Subcutaneous abdominal adipose tissue (tissue), 5 donors: ENCODE data around the gene ATP2A3.
A peak's percentile ranks its signal among the peaks of the same experiment; 100 is the strongest.

Experiments used
- H3K27ac ChIP-seq: one replicate; pipeline ENCODE4 v1.7.0; 2013; ENCODE audit warnings: low read depth, mild to moderate bottlenecking, inconsistent platforms, low read length, moderate library complexity
- H3K27me3 ChIP-seq, 5 donors: one replicate each; pipeline ENCODE4 v1.7.0; 2013; ENCODE audit warnings: low read length in 5 of 5, inconsistent platforms in 1 of 5; ENCODE audit not compliant: control insufficient read depth in 5 of 5, insufficient read depth in 4 of 5
- H3K36me3 ChIP-seq, 5 donors: one replicate each; pipeline ENCODE4 v1.7.0; 2013; ENCODE audit warnings: low read length in 5 of 5; ENCODE audit not compliant: control insufficient read depth in 5 of 5, insufficient read depth in 5 of 5
- H3K4me1 ChIP-seq, 5 donors: one replicate each; pipeline ENCODE4 v1.7.0; 2013; ENCODE audit warnings: low read length in 5 of 5, mild to moderate bottlenecking in 3 of 5, moderate library complexity in 1 of 5; ENCODE audit not compliant: control insufficient read depth in 5 of 5, insufficient read depth in 5 of 5
- H3K4me3 ChIP-seq, 5 donors: one replicate each; pipeline ENCODE4 v1.7.0; 2013; ENCODE audit warnings: low read length in 5 of 5, low read depth in 1 of 5
- H3K9ac ChIP-seq, 5 donors: one replicate each; pipeline ENCODE4 v1.7.0; 2013; ENCODE audit warnings: low read length in 5 of 5, mild to moderate bottlenecking in 4 of 5, moderate library complexity in 3 of 5
- H3K9me3 ChIP-seq, 5 donors: one replicate each; pipeline ENCODE4 v1.7.0; 2013; ENCODE audit warnings: low read length in 5 of 5; ENCODE audit not compliant: control insufficient read depth in 5 of 5
- donor health status: healthy.
- donor health status: healthy.
- donor health status: healthy.
- donor health status: healthy.
- donor health status: healthy.

Gene ATP2A3

GRCh38 chr17:3917391-3917931, 46.8 kb downstream of the ATP2A3 start:
- Histone ChIP-seq H3K36me3 (no peaks in the 10 kb centered on the region), H3K27ac (no peak overlapping the region), H3K27me3 (peaks cover 0 to 6% (median 0%) of the 10 kb centered on the region in 5 donors), H3K9me3 (no peaks in the 10 kb centered on the region), H3K9ac (no peak overlapping the region), H3K4me1 (peaks cover 0 to 28% (median 9%) of the 10 kb centered on the region in 5 donors), H3K4me3 (no peak overlapping the region)

GRCh38 chr17:3916825-3917224, 47.4 kb downstream of the ATP2A3 start:
- Histone ChIP-seq H3K9me3 (peaks cover 0 to 1% (median 0%) of the 10 kb centered on the region in 5 donors), H3K4me3 (no peak overlapping the region), H3K4me1 (peaks cover 0 to 29% (median 9%) of the 10 kb centered on the region in 5 donors), H3K36me3 (no peaks in the 10 kb centered on the region), H3K27me3 (peaks cover 0 to 6% (median 0%) of the 10 kb centered on the region in 5 donors), H3K27ac (no peak overlapping the region), H3K9ac (no peak overlapping the region)

GRCh38 chr17:3915995-3916696, 48.1 kb downstream of the ATP2A3 start, which contains the start of gene P2RX1:
Gene P2RX1 (minus strand): TSS chr17:3916465. CDS start chr17:3916225, 240 bp downstream.
- Histone ChIP-seq H3K4me1 (peaks cover 0 to 35% (median 9%) of the 10 kb centered on the region in 5 donors), H3K36me3 (no peaks in the 10 kb centered on the region), H3K9ac (no peak within 1 kb of the TSS), H3K9me3 (peaks cover 0 to 2% (median 0%) of the 10 kb centered on the region in 5 donors), H3K27ac (no peak within 1 kb of the TSS), H3K27me3 (peaks cover 0 to 8% (median 0%) of the 10 kb centered on the region in 5 donors), H3K4me3 (peak within 1 kb of the TSS in 2 of 5 donors; percentile 16 to 26)

DNA sequence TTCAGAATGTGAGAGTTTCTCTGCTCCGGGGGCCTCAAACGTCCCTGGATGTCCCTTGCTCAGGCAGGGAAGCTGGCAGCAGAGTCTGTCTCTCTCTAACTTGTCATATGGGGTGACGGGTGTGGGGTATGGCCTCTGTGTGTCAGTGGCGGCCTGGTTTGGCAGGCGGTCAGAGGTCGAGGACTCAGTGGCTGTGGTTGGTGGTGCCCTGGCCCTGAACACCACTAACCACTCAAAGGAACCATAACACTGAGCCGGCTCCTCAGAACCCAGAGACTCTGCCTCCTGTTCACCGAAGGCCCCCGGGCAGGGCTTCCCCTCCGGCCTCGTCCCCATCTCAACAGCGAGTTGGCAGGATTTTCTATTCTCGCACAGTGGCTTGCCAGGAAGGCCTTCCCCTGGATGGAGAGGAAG, 48.6 kb downstream of the ATP2A3 start:
- Histone ChIP-seq H3K4me3 (peak overlapping the region in 1 of 5 donors; percentile 26), H3K27ac (no peak overlapping the region), H3K4me1 (peaks cover 0 to 37% (median 9%) of the 10 kb centered on the region in 5 donors), H3K36me3 (no peaks in the 10 kb centered on the region), H3K27me3 (peaks cover 0 to 8% (median 0%) of the 10 kb centered on the region in 5 donors), H3K9ac (no peak overlapping the region), H3K9me3 (peaks cover 0 to 2% (median 0%) of the 10 kb centered on the region in 5 donors)

DNA sequence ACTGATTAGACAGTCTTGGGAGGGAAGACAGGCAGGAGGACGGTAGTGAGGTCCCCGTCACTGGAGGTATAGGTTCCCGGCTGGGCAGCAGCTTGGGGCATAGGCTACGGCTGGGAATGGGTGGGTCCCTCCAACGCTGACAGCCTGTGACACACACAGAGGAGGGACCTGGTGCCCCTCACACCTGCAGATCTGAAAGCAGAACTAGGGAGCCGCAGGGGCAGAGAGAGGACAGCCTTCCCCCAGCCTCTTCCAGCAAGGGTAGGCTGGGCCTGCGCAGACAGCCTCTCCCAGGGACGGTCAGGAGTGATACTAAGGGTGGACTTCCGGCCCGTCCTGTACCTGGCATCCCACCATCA, 49.9 kb downstream of the ATP2A3 start:
- H3K4me1 ChIP-seq = peaks cover 0 to 37% (median 9%) of the 10 kb centered on the region in 5 donors
- H3K9me3 ChIP-seq = peaks cover 0 to 2% (median 0%) of the 10 kb centered on the region in 5 donors
- peak overlapping the region in 1 of 5 donors; percentile 2 for H3K4me3 ChIP-seq
- H3K9ac ChIP-seq = no peak overlapping the region
- H3K27ac ChIP-seq = no peak overlapping the region
- H3K36me3 ChIP-seq = no peaks in the 10 kb centered on the region
- H3K27me3 ChIP-seq = peaks cover 0 to 8% (median 0%) of the 10 kb centered on the region in 5 donors

- Histone ChIP-seq H3K4me1 (peaks cover 0 to 37% (median 9%) of the 10 kb centered on the region in 5 donors), H3K9ac (no peak overlapping the region), H3K27me3 (peaks cover 0 to 8% (median 0%) of the 10 kb centered on the region in 5 donors), H3K36me3 (no peaks in the 10 kb centered on the region), H3K9me3 (peaks cover 0 to 2% (median 0%) of the 10 kb centered on the region in 5 donors), H3K27ac (no peak overlapping the region), H3K4me3 (no peak overlapping the region)
Measured at GRCh38 chr17:3913531-3914311, 50.5 kb downstream of the ATP2A3 start.

GRCh38 chr17:3912827-3913226, 51.4 kb downstream of the ATP2A3 start:
- Histone ChIP-seq H3K9ac (no peak overlapping the region), H3K9me3 (peaks cover 0 to 2% (median 0%) of the 10 kb centered on the region in 5 donors), H3K4me3 (no peak overlapping the region), H3K4me1 (peaks cover 0 to 37% (median 9%) of the 10 kb centered on the region in 5 donors), H3K27me3 (peaks cover 0 to 8% (median 0%) of the 10 kb centered on the region in 5 donors), H3K27ac (no peak overlapping the region), H3K36me3 (no peaks in the 10 kb centered on the region)

GRCh38 chr17:3911271-3912053, 52.8 kb downstream of the ATP2A3 start:
- no peak overlapping the region for H3K9ac ChIP-seq
- H3K36me3 ChIP-seq = no peaks in the 10 kb centered on the region
- no peak overlapping the region for H3K27ac ChIP-seq
- H3K4me1 ChIP-seq = peaks cover 0 to 25% (median 4%) of the 10 kb centered on the region in 5 donors
- H3K9me3 ChIP-seq = peaks cover 0 to 2% (median 0%) of the 10 kb centered on the region in 5 donors
- H3K4me3 ChIP-seq = no peak overlapping the region
- H3K27me3 ChIP-seq = peaks cover 0 to 2% (median 0%) of the 10 kb centered on the region in 5 donors

- Histone ChIP-seq H3K27me3 (peaks cover 0 to 2% (median 0%) of the 10 kb centered on the region in 5 donors), H3K9me3 (peaks cover 0 to 2% (median 0%) of the 10 kb centered on the region in 5 donors), H3K4me1 (peaks cover 0 to 20% (median 4%) of the 10 kb centered on the region in 5 donors), H3K27ac (no peak overlapping the region), H3K4me3 (no peak overlapping the region), H3K9ac (no peak overlapping the region), H3K36me3 (no peaks in the 10 kb centered on the region)
Measured at GRCh38 chr17:3910420-3911270, 53.6 kb downstream of the ATP2A3 start.
